ENCODE results near the gene JPH3.

The JPH3 gene

DNA sequence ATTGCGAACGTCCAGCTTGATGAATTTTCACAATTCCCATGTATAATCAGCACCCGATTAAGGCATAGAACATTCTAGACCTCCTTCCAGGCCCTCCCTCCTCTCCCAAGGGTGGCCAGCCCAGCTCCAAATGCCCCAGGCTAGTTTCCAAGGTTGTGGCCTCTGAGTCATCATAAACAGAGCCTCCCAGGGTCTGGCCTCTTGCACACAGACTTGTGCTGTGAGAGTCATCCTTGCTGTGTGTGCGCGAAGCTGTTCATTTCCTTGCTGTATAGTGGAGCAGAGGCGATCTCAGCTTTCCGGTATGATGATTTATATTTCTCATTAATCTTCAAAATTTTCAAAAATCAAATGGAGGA is 20.5 kb upstream of the JPH3 start:
- Histone ChIP-seq H3K27me3 (ENCODE audit: control insufficient read depth, low read length) (no peaks in the 10 kb centered on the region), H3K9me2 (replicated peaks; ENCODE audit: control insufficient read depth, low read length) (no peaks in the 10 kb centered on the region), H4K20me1 (ENCODE audit: control insufficient read depth, insufficient read depth, low read depth, low read length) (no peaks in the 10 kb centered on the region), H3K4me3 (ENCODE audit: low read length) (no peak overlapping the region), H3K4me1 (ENCODE audit: control insufficient read depth, low read length) (no peaks in the 10 kb centered on the region), H3K4me2 (ENCODE audit: low read length) (no peak overlapping the region), H3F3A (ENCODE audit: control insufficient read depth, insufficient read depth) (no peaks in the 10 kb centered on the region), H3K27ac (ENCODE audit: low read depth, low read length) (no peak overlapping the region), H3K36me3 (ENCODE audit: control insufficient read depth, low read length) (no peaks in the 10 kb centered on the region), H3K79me2 (ENCODE audit: control insufficient read depth, low read length) (no peaks in the 10 kb centered on the region), H3K9me3 (ENCODE audit: control insufficient read depth, insufficient read depth, low read length) (no peaks in the 10 kb centered on the region)
- no peak for TF ChIP-seq EZH2phosphoT487 (IDR thresholded peaks at IDR 0.05; ENCODE audit: borderline replicate concordance, low read length)
- TF ChIP-seq, protein P1, sequence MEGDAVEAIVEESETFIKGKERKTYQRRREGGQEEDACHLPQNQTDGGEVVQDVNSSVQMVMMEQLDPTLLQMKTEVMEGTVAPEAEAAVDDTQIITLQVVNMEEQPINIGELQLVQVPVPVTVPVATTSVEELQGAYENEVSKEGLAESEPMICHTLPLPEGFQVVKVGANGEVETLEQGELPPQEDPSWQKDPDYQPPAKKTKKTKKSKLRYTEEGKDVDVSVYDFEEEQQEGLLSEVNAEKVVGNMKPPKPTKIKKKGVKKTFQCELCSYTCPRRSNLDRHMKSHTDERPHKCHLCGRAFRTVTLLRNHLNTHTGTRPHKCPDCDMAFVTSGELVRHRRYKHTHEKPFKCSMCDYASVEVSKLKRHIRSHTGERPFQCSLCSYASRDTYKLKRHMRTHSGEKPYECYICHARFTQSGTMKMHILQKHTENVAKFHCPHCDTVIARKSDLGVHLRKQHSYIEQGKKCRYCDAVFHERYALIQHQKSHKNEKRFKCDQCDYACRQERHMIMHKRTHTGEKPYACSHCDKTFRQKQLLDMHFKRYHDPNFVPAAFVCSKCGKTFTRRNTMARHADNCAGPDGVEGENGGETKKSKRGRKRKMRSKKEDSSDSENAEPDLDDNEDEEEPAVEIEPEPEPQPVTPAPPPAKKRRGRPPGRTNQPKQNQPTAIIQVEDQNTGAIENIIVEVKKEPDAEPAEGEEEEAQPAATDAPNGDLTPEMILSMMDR (IDR thresholded peaks at IDR 0.05; ENCODE audit: low read depth, low read length, poor library complexity, severe bottlenecking), result no peak

DNA sequence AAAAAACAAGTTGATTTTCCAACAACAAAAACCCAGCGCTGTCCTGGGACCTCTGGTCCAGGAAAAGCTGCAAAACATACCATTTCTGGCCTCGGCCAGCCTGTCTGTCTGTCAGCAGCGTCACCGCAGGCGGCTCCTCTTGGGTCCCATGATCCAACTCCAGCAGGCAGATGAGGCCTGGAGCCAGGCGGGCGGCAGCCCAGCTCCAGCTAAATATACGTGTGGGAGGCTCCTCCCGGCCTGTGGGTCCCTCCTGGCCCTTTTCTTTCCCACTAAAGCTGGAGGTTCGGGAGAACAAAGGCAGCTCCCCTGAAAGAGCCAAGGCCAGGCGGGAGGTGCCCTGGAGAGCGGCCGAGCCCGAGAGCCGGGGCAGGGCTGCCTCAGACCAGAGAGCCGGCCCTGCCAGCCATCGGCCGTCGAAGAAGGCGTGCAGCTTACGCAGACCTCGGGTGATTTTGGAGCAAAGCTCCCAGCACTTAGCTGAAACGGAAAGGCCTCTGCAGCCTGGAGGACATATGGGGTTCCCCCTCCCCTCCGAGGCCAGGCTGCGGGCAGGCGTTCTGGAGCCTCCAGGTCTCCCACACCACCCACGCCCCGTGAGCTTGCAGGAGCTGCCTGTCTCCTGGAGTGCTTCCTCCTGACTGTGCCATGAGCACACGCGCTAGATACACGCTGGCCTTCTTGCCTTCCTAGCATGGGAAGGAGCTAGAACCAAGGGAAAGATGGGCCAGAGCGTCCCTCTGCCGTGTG is 19.9 kb upstream of the JPH3 start:
- Histone ChIP-seq H3K4me3 (ENCODE audit: low read length) (no peak overlapping the region), H3F3A (ENCODE audit: control insufficient read depth, insufficient read depth) (no peaks in the 10 kb centered on the region), H3K4me2 (ENCODE audit: low read length) (no peak overlapping the region), H3K36me3 (ENCODE audit: control insufficient read depth, low read length) (no peaks in the 10 kb centered on the region), H3K27ac (ENCODE audit: low read depth, low read length) (no peak overlapping the region), H3K9me2 (replicated peaks; ENCODE audit: control insufficient read depth, low read length) (no peaks in the 10 kb centered on the region), H4K20me1 (ENCODE audit: control insufficient read depth, insufficient read depth, low read depth, low read length) (no peaks in the 10 kb centered on the region), H3K27me3 (ENCODE audit: control insufficient read depth, low read length) (no peaks in the 10 kb centered on the region), H3K4me1 (ENCODE audit: control insufficient read depth, low read length) (no peaks in the 10 kb centered on the region), H3K79me2 (ENCODE audit: control insufficient read depth, low read length) (no peaks in the 10 kb centered on the region), H3K9me3 (ENCODE audit: control insufficient read depth, insufficient read depth, low read length) (no peaks in the 10 kb centered on the region)
- no peak for TF ChIP-seq EZH2phosphoT487 (IDR thresholded peaks at IDR 0.05; ENCODE audit: borderline replicate concordance, low read length)
- TF ChIP-seq, protein P1 (IDR thresholded peaks at IDR 0.05; ENCODE audit: low read depth, low read length, poor library complexity, severe bottlenecking), result no peak

DNA sequence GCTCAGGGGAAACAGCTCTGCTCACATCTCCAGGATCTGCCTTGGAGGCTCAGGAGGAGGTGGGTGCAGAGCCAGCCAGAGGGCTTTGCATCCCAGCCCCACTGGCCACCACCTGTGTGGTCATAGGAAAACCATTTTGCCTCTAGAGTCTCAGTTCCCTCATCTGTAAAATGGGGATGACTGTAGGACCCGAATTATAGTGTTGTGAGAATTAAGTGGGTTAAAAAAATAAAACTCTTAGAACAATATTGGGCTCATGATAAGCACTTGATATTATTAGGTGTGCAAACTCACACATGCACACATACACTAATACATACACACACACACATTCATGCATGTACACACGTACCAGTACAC is 19.4 kb upstream of the JPH3 start:
- Histone ChIP-seq H4K20me1 (ENCODE audit: control insufficient read depth, insufficient read depth, low read depth, low read length) (no peaks in the 10 kb centered on the region), H3K4me3 (ENCODE audit: low read length) (no peak overlapping the region), H3K36me3 (ENCODE audit: control insufficient read depth, low read length) (no peaks in the 10 kb centered on the region), H3K9me3 (ENCODE audit: control insufficient read depth, insufficient read depth, low read length) (no peaks in the 10 kb centered on the region), H3K27ac (ENCODE audit: low read depth, low read length) (no peak overlapping the region), H3F3A (ENCODE audit: control insufficient read depth, insufficient read depth) (no peaks in the 10 kb centered on the region), H3K4me1 (ENCODE audit: control insufficient read depth, low read length) (no peaks in the 10 kb centered on the region), H3K9me2 (replicated peaks; ENCODE audit: control insufficient read depth, low read length) (no peaks in the 10 kb centered on the region), H3K27me3 (ENCODE audit: control insufficient read depth, low read length) (0 out of 2 replicates have a peak, but pooled peaks cover under 1% of the 10 kb centered on the region), H3K4me2 (ENCODE audit: low read length) (no peak overlapping the region), H3K79me2 (ENCODE audit: control insufficient read depth, low read length) (no peaks in the 10 kb centered on the region)
- TF ChIP-seq, protein P1 (IDR thresholded peaks at IDR 0.05; ENCODE audit: low read depth, low read length, poor library complexity, severe bottlenecking), result no peak
- TF ChIP-seq EZH2phosphoT487 (IDR thresholded peaks at IDR 0.05; ENCODE audit: borderline replicate concordance, low read length), result no peak

Data from DOHH2 (cell line).